Prostate gland (tissue), 2 donors: ENCODE measurements around the gene CNTNAP2. TPM values are rescaled to one million over a fixed set of nuclear protein-coding genes. Genes with fewer than 3 reads are reported as not detected.
A peak's percentile ranks its signal among the peaks of the same experiment; 100 is the strongest.

Experiments used
- DNase-seq: peaks from one replicate; pipeline ENCODE4 v3.0.0-alpha.2; 2019; ENCODE audit warnings: low spot score
- H3K27ac ChIP-seq, 2 donors: fragments of 200-600 bp; sonication (generic); 2 replicates each; pipeline ENCODE4 v1.5.1; 2017 to 2019
- H3K27me3 ChIP-seq: fragments of 200-600 bp; sonication (generic); replicated peaks from 2 replicates; pipeline ENCODE4 v1.5.1; 2019; ENCODE audit not compliant: insufficient read depth
- H3K36me3 ChIP-seq, 2 donors: fragments of 200-600 bp; sonication (generic); 1 replicate in 1 of 2; 2 replicates in 1 of 2; pipeline versions ENCODE4 v1.5.1 to v1.8.1; 2017 to 2019
- H3K4me1 ChIP-seq: fragments of 200-600 bp; sonication (generic); replicated peaks from 2 replicates; pipeline ENCODE4 v1.5.1; 2019
- H3K4me3 ChIP-seq, 2 donors: fragments of 200-600 bp; sonication (generic); 2 replicates each; pipeline ENCODE4 v1.5.1; 2017 to 2019
- H3K9me3 ChIP-seq: fragments of 200-600 bp; sonication (generic); 2 replicates; pipeline ENCODE4 v1.5.1; 2017
- POLR2A ChIP-seq: fragments of 450-650 bp; IDR thresholded peaks from one replicate; pipeline ENCODE4 v1.6.1; 2016; ENCODE audit warnings: antibody characterized with exemption, mild to moderate bottlenecking
- POLR2AphosphoS5 ChIP-seq: sonication (generic); formaldehyde crosslinking; IDR thresholded peaks from one replicate; pipeline ENCODE4 v1.6.1; 2017; ENCODE audit warnings: antibody characterized with exemption
- WGBS: methylation state at CpG from one replicate; pipeline ENCODE4 v1.1.5; 2018; 5-methylcytosine and 5-hydroxymethylcytosine counted together
- intact Hi-C: fragments of 100-400 bp; cut with DNase I; formaldehyde crosslinking; loops from one replicate; pipeline ENCODE4 v1.14.2; 2022
- total RNA-seq, 2 donors: library from RNA; depleted of rRNA; stranded (reverse); fragments of >200 nt; gene quantifications; one replicate each; pipeline ENCODE4 v1.1.0, GENCODE V29; 2016
- TF ChIP-seq, protein P1 (sequence below), 4 experiments: fragments of 200-600 bp in 2 of 4; fragments of 450-650 bp in 2 of 4; sonication (generic) in 2 of 4; IDR thresholded peaks; 1 replicate in 3 of 4; 2 replicates in 1 of 4; pipeline ENCODE4 v1.5.1; 2016 to 2019; ENCODE audit warnings: antibody characterized with exemption in 4 of 4, mild to moderate bottlenecking in 2 of 4, moderate library complexity in 2 of 4

Gene CNTNAP2
- total RNA-seq, 2 donors from 2014 or later = 10.6 to 43.7 TPM

GRCh38 chr7:148436571-148436970 lies 2320.0 kb downstream of the CNTNAP2 start:
- Histone ChIP-seq H3K36me3 (no peaks in the 10 kb centered on the region), H3K9me3 (no peaks in the 10 kb centered on the region), H3K27me3 (no peaks in the 10 kb centered on the region), H3K4me3 (no peak overlapping the region), H3K4me1 (peaks cover 5% of the 10 kb centered on the region), H3K27ac (peak overlapping the region; percentile 32 to 76)
- intact Hi-C loops = no loop called here
- no peak for DNase-seq
- WGBS = 65% methylated on average over 7 of the region's 7 CpGs
- TF ChIP-seq, protein P1, sequence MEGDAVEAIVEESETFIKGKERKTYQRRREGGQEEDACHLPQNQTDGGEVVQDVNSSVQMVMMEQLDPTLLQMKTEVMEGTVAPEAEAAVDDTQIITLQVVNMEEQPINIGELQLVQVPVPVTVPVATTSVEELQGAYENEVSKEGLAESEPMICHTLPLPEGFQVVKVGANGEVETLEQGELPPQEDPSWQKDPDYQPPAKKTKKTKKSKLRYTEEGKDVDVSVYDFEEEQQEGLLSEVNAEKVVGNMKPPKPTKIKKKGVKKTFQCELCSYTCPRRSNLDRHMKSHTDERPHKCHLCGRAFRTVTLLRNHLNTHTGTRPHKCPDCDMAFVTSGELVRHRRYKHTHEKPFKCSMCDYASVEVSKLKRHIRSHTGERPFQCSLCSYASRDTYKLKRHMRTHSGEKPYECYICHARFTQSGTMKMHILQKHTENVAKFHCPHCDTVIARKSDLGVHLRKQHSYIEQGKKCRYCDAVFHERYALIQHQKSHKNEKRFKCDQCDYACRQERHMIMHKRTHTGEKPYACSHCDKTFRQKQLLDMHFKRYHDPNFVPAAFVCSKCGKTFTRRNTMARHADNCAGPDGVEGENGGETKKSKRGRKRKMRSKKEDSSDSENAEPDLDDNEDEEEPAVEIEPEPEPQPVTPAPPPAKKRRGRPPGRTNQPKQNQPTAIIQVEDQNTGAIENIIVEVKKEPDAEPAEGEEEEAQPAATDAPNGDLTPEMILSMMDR (IDR thresholded peaks at IDR 0.05) = no peak
- TF ChIP-seq POLR2A = no peak
- TF ChIP-seq POLR2AphosphoS5 = no peak

DNA sequence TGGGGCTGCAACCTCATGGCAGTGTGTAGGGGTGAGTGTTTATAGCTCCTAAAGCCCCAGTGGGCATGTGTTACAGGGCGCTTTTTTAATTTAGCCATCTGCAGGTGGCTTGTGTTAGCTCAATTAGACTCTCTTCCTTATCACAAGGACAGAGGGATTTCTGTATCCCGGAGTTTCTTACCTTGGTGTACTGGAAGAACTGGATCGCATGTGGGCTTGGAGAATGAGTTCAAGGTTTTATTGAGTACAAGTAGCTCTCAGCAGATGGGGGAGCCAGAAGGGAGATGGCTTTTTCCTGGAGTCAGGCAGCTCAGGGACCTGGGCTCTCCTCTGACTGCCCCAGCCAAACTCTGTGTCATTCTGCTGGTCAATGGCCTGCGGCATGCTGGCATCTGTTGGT lies 2320.4 kb downstream of the CNTNAP2 start:
- intact Hi-C loops = no loop called here
- peak; percentile 60 for DNase-seq
- WGBS = 62% methylated on average over 4 of the region's 4 CpGs
- H3K36me3 ChIP-seq = no peaks in the 10 kb centered on the region
- peak; percentile 67 for TF ChIP-seq POLR2AphosphoS5
- TF ChIP-seq, protein P1 (IDR thresholded peaks at IDR 0.05) = no peak
- TF ChIP-seq POLR2A = no peak
- H3K27me3 ChIP-seq = no peaks in the 10 kb centered on the region
- no peak overlapping the region for H3K4me3 ChIP-seq
- peak overlapping the region; percentile 32 to 76 for H3K27ac ChIP-seq
- peaks cover 5% of the 10 kb centered on the region for H3K4me1 ChIP-seq
- no peaks in the 10 kb centered on the region for H3K9me3 ChIP-seq

GRCh38 chr7:148442141-148442655 lies 2325.6 kb downstream of the CNTNAP2 start:
- no peak for DNase-seq
- H3K4me1 ChIP-seq = no peaks in the 10 kb centered on the region
- H3K27ac ChIP-seq = no peak overlapping the region
- no peak overlapping the region for H3K4me3 ChIP-seq
- WGBS = 78% methylated on average over 8 of the region's 8 CpGs
- TF ChIP-seq POLR2AphosphoS5 (no peak), POLR2A (no peak)
- TF ChIP-seq, protein P1 (IDR thresholded peaks at IDR 0.05) = no peak
- intact Hi-C loops = no loop called here
- no peaks in the 10 kb centered on the region for H3K9me3 ChIP-seq
- no peaks in the 10 kb centered on the region for H3K36me3 ChIP-seq
- H3K27me3 ChIP-seq = no peaks in the 10 kb centered on the region

DNA sequence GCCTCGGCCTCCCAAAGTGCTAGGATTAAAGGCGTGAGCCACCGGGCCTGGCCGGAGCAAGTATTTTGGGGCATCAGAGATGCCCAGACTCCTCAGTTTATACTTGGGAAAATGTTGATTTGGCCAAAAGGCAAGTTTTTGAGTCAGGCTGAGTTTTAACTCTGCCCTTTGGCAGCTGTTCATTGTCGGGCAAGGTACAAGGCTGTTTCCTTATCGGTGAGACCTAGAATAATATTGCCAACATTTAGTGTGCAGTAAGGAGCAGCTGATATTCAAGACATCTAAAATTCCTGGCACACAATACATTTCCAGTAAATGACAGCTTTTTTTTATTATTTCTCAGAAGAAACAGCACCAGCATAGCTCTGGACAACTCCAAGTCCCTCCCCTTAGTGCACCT lies 2326.3 kb downstream of the CNTNAP2 start:
- H3K9me3 ChIP-seq = no peaks in the 10 kb centered on the region
- no peaks in the 10 kb centered on the region for H3K36me3 ChIP-seq
- 85% methylated on average over 6 of the region's 6 CpGs for WGBS
- H3K4me1 ChIP-seq = no peaks in the 10 kb centered on the region
- no peak overlapping the region for H3K27ac ChIP-seq
- TF ChIP-seq POLR2A = no peak
- TF ChIP-seq, protein P1 (IDR thresholded peaks at IDR 0.05) = no peak
- no peak overlapping the region for H3K4me3 ChIP-seq
- H3K27me3 ChIP-seq = no peaks in the 10 kb centered on the region
- no peak for DNase-seq
- intact Hi-C loops = no loop called here

DNA sequence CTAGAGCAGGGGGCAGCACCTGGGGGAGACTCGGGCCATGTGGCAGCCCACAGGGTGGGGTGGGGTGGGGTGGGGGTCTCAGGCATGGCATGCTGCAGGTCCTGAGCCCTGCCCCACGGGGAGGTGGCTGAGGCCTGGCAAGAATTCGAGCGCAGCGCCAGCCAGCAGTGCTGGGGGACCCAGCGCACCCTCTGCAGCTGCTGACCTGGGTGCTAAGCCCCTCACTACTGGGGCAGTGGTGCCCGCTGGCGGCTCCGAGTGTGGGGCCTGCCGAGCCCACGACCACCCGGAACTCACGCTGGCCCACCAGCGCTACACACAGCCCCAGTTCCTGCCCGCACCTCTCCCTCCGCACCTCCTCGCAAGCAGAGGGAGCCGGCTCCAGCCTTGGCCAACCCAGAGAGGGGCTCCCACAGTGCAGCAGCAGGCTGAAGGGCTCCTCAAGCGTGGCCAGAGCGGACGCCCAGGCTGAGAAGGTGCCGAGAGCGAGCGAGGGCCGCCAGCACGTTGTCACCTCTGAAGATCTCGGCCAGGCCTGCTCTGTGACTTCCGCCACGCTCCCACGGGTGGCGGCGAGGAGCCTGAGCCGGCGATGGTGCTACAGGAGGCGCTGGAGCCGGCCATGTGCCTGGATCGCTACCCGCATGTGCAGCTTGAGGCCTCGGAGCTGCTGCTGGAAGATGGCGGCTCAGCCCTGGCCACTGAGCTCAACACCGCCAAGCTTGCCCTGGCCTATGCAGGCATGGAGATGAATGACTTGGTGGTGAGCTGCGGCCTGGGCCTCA lies 2328.9 kb downstream of the CNTNAP2 start:
- H3K27ac ChIP-seq = peak overlapping the region in 1 of 2 donors; percentile 77
- H3K9me3 ChIP-seq = no peaks in the 10 kb centered on the region
- no peak for DNase-seq
- TF ChIP-seq, protein P1 (IDR thresholded peaks at IDR 0.05) = no peak
- TF ChIP-seq POLR2AphosphoS5 (no peak), POLR2A (no peak)
- no peaks in the 10 kb centered on the region for H3K27me3 ChIP-seq
- no peaks in the 10 kb centered on the region for H3K4me1 ChIP-seq
- no peak overlapping the region for H3K4me3 ChIP-seq
- H3K36me3 ChIP-seq = no peaks in the 10 kb centered on the region
- intact Hi-C loops = no loop called here
- WGBS = 96% methylated on average over 41 of the region's 42 CpGs
